ENCODE measurements around the gene WRAP53. TPM values are rescaled to one million over a fixed set of nuclear protein-coding genes. Genes with fewer than 3 reads are reported as not detected.

Gene WRAP53
- total RNA-seq, 1 donor from 2014 or later: 41.1 TPM

DNA sequence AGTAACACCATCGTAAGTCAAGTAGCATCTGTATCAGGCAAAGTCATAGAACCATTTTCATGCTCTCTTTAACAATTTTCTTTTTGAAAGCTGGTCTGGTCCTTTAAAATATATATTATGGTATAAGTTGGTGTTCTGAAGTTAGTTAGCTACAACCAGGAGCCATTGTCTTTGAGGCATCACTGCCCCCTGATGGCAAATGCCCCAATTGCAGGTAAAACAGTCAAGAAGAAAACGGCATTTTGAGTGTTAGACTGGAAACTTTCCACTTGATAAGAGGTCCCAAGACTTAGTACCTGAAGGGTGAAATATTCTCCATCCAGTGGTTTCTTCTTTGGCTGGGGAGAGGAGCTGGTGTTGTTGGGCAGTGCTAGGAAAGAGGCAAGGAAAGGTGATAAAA is 15.0 kb upstream of the WRAP53 start:
- TF ChIP-seq, protein P1, sequence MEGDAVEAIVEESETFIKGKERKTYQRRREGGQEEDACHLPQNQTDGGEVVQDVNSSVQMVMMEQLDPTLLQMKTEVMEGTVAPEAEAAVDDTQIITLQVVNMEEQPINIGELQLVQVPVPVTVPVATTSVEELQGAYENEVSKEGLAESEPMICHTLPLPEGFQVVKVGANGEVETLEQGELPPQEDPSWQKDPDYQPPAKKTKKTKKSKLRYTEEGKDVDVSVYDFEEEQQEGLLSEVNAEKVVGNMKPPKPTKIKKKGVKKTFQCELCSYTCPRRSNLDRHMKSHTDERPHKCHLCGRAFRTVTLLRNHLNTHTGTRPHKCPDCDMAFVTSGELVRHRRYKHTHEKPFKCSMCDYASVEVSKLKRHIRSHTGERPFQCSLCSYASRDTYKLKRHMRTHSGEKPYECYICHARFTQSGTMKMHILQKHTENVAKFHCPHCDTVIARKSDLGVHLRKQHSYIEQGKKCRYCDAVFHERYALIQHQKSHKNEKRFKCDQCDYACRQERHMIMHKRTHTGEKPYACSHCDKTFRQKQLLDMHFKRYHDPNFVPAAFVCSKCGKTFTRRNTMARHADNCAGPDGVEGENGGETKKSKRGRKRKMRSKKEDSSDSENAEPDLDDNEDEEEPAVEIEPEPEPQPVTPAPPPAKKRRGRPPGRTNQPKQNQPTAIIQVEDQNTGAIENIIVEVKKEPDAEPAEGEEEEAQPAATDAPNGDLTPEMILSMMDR (conservative IDR thresholded peaks at IDR 0.05): peak; percentile 64
- no peaks in the 10 kb centered on the region for H3K27me3 Mint-ChIP-seq (ENCODE audit: low read depth)
- no peak overlapping the region for H3K27ac Mint-ChIP-seq (ENCODE audit: unreplicated experiment)
- peaks cover 15% of the 10 kb centered on the region for H3K4me1 Mint-ChIP-seq
- DNase-seq (ENCODE audit: low read depth, low spot score): peak; percentile 45
- H3K36me3 Mint-ChIP-seq (ENCODE audit: low read depth): peaks cover 35% of the 10 kb centered on the region
- no peak overlapping the region for H3K4me3 Mint-ChIP-seq
- H3K9me3 Mint-ChIP-seq: peaks cover 2% of the 10 kb centered on the region

DNA sequence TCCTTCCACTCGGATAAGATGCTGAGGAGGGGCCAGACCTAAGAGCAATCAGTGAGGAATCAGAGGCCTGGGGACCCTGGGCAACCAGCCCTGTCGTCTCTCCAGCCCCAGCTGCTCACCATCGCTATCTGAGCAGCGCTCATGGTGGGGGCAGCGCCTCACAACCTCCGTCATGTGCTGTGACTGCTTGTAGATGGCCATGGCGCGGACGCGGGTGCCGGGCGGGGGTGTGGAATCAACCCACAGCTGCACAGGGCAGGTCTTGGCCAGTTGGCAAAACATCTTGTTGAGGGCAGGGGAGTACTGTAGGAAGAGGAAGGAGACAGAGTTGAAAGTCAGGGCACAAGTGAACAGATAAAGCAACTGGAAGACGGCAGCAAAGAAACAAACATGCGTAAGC is 13.3 kb upstream of the WRAP53 start:
- Mint-ChIP-seq H3K27ac (ENCODE audit: unreplicated experiment) (no peak overlapping the region), H3K36me3 (ENCODE audit: low read depth) (peaks cover 35% of the 10 kb centered on the region), H3K9me3 (peaks cover 2% of the 10 kb centered on the region), H3K4me3 (no peak overlapping the region), H3K27me3 (ENCODE audit: low read depth) (no peaks in the 10 kb centered on the region), H3K4me1 (peaks cover 15% of the 10 kb centered on the region)
- DNase-seq (ENCODE audit: low read depth, low spot score): no peak
- TF ChIP-seq, protein P1 (conservative IDR thresholded peaks at IDR 0.05): no peak

DNA sequence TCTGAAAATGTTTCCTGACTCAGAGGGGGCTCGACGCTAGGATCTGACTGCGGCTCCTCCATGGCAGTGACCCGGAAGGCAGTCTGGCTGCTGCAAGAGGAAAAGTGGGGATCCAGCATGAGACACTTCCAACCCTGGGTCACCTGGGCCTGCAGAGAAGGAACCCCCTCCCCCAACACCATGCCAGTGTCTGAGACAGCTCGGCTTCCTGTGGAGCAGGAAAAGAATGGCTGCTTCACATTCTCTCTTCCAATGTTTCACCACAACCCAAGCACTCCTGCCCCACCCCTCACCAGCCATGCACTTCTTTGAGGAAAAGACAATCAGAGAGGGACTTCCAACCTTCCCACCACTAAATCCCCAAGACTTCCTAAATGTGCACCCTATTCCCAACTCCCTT is 11.7 kb upstream of the WRAP53 start:
- Mint-ChIP-seq H3K27ac (ENCODE audit: unreplicated experiment) (no peak overlapping the region), H3K4me3 (no peak overlapping the region), H3K27me3 (ENCODE audit: low read depth) (no peaks in the 10 kb centered on the region), H3K4me1 (peaks cover 15% of the 10 kb centered on the region), H3K36me3 (ENCODE audit: low read depth) (peaks cover 32% of the 10 kb centered on the region), H3K9me3 (peaks cover 2% of the 10 kb centered on the region)
- TF ChIP-seq, protein P1 (conservative IDR thresholded peaks at IDR 0.05): no peak
- DNase-seq (ENCODE audit: low read depth, low spot score): no peak

DNA sequence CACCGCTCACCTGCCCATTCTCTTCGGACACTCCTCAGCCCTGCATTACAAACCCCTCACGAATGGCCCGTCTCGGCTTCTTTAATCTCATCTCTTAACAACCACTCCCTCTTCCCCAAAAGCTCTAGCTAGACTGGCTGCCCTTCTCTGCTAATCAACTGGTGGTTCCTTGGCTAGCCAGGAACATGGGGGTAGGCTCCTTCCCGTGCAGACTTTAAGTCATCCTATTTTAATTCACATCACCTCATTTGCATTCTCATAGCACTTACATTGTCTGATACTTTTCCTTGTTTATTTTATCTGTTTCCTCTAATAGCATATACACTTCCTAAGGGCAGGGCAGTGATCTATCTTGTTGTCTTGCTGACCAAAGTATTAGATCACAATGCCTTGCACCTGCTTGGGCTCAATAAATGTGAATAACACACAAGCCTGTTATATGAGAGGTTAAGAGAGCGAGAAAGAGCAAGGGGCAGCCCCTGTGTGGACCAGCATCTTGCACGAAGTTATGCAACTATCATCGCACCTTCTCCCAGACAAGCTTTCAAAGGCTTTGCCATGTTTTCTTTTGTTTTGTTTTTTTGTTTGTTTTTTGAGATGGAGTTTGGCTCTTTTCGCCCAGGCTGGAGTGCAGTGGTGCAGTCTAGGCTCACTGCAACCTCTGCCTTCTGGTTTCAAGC is 10.7 kb upstream of the WRAP53 start:
- peaks cover 30% of the 10 kb centered on the region for H3K36me3 Mint-ChIP-seq (ENCODE audit: low read depth)
- TF ChIP-seq, protein P1 (conservative IDR thresholded peaks at IDR 0.05): no peak
- H3K9me3 Mint-ChIP-seq: peaks cover 2% of the 10 kb centered on the region
- H3K4me1 Mint-ChIP-seq: peaks cover 15% of the 10 kb centered on the region
- H3K27ac Mint-ChIP-seq (ENCODE audit: unreplicated experiment): no peak overlapping the region
- H3K4me3 Mint-ChIP-seq: no peak overlapping the region
- H3K27me3 Mint-ChIP-seq (ENCODE audit: low read depth): no peaks in the 10 kb centered on the region
- no peak for DNase-seq (ENCODE audit: low read depth, low spot score)

DNA sequence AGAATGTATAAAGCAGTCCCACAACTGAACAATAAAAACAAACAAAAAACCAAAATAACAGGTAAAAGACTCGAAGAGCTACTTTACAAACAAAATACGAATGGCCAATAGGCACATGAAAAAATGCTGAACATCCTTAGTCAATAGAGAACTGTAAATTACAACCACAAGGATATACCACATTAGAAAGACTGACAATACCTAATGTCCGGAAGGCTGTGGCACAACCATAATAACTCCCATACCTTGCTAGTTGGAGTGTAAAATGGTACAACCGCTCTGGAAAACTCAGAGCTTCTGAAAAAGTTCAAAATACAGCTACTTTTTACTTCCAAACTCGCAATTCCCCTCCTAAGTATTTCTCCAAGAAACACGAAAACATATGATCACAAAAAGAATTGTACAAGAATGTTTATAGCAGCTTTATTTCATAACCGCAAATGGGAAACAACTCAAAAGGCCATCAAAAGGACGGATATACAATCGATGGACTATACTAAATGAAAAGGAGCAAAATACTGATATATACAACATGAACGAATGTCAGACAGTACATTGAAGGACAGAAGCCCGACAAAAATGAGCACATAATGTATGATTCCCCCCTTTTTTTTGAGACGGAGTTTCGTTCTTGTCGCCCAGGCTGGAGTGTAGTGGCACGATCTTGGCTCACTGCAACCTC is 3.3 kb upstream of the WRAP53 start:
- peak overlapping the region; percentile 98 for H3K4me3 Mint-ChIP-seq
- H3K27ac Mint-ChIP-seq (ENCODE audit: unreplicated experiment): peak overlapping the region; percentile 100
- H3K27me3 Mint-ChIP-seq (ENCODE audit: low read depth): no peaks in the 10 kb centered on the region
- H3K36me3 Mint-ChIP-seq (ENCODE audit: low read depth): no peaks in the 10 kb centered on the region
- DNase-seq (ENCODE audit: low read depth, low spot score): no peak
- TF ChIP-seq, protein P1 (conservative IDR thresholded peaks at IDR 0.05): no peak
- no peaks in the 10 kb centered on the region for H3K9me3 Mint-ChIP-seq
- H3K4me1 Mint-ChIP-seq: peaks cover 37% of the 10 kb centered on the region
